IPS-18c (cell line): Measurements from ENCODE around the gene ABI1.

Source experiments
- H3K4me3 ChIP-seq: 2 replicates; pipeline ENCODE4 v1.7.0; 2013; ENCODE audit warnings: low read depth, mild to moderate bottlenecking, low read length, moderate library complexity; ENCODE audit not compliant: insufficient read depth
- H3K9me3 ChIP-seq: one replicate; pipeline ENCODE4 v1.6.1; 2013; ENCODE audit warnings: mild to moderate bottlenecking, low read length, moderate library complexity; ENCODE audit not compliant: control insufficient read depth, insufficient read depth

Gene ABI1

GRCh38 chr10:26743841-26744240 is 116.9 kb downstream of the ABI1 start:
- Histone ChIP-seq H3K9me3 (no peaks in the 10 kb centered on the region), H3K4me3 (no peak overlapping the region)

- no peak overlapping the region for H3K4me3 ChIP-seq
- H3K9me3 ChIP-seq, result no peaks in the 10 kb centered on the region
Observed at GRCh38 chr10:26743091-26743490, 117.7 kb downstream of the ABI1 start.

GRCh38 chr10:26741368-26741767 is 119.4 kb downstream of the ABI1 start:
- H3K4me3 ChIP-seq, result no peak overlapping the region
- no peaks in the 10 kb centered on the region for H3K9me3 ChIP-seq

GRCh38 chr10:26739071-26739631 is 121.6 kb downstream of the ABI1 start:
- Histone ChIP-seq H3K4me3 (no peak overlapping the region), H3K9me3 (no peaks in the 10 kb centered on the region)

GRCh38 chr10:26738301-26738911 is 122.4 kb downstream of the ABI1 start:
- Histone ChIP-seq H3K4me3 (no peak overlapping the region), H3K9me3 (no peaks in the 10 kb centered on the region)

GRCh38 chr10:26737730-26738129 is 123.0 kb downstream of the ABI1 start:
- H3K9me3 ChIP-seq, result no peaks in the 10 kb centered on the region
- H3K4me3 ChIP-seq, result no peak overlapping the region

- H3K4me3 ChIP-seq, result no peak overlapping the region
- H3K9me3 ChIP-seq, result no peaks in the 10 kb centered on the region
Observed at GRCh38 chr10:26735435-26735834, 125.3 kb downstream of the ABI1 start.

GRCh38 chr10:26733750-26734568 is 126.8 kb downstream of the ABI1 start:
- no peaks in the 10 kb centered on the region for H3K9me3 ChIP-seq
- H3K4me3 ChIP-seq, result no peak overlapping the region

GRCh38 chr10:26730552-26730951 is 130.2 kb downstream of the ABI1 start:
- H3K9me3 ChIP-seq, result no peaks in the 10 kb centered on the region
- H3K4me3 ChIP-seq, result no peak overlapping the region

GRCh38 chr10:26729395-26729794 is 131.4 kb downstream of the ABI1 start:
- no peak overlapping the region for H3K4me3 ChIP-seq
- H3K9me3 ChIP-seq, result no peaks in the 10 kb centered on the region

- Histone ChIP-seq H3K4me3 (no peak overlapping the region), H3K9me3 (no peaks in the 10 kb centered on the region)
Observed at GRCh38 chr10:26728957-26729356, 131.8 kb downstream of the ABI1 start.

- Histone ChIP-seq H3K4me3 (no peak overlapping the region), H3K9me3 (no peaks in the 10 kb centered on the region)
Observed at GRCh38 chr10:26727005-26727404, 133.8 kb downstream of the ABI1 start.

- Histone ChIP-seq H3K9me3 (no peaks in the 10 kb centered on the region), H3K4me3 (no peak overlapping the region)
Observed at GRCh38 chr10:26725837-26726727, 134.7 kb downstream of the ABI1 start.

GRCh38 chr10:26723016-26723415 is 137.7 kb downstream of the ABI1 start:
- Histone ChIP-seq H3K9me3 (no peaks in the 10 kb centered on the region), H3K4me3 (no peak overlapping the region)

- H3K4me3 ChIP-seq, result no peak overlapping the region
- no peaks in the 10 kb centered on the region for H3K9me3 ChIP-seq
Observed at GRCh38 chr10:26721561-26721960, 139.2 kb downstream of the ABI1 start.

GRCh38 chr10:26717476-26717875 is 143.3 kb downstream of the ABI1 start:
- Histone ChIP-seq H3K9me3 (no peaks in the 10 kb centered on the region), H3K4me3 (no peak overlapping the region)

- Histone ChIP-seq H3K4me3 (no peak overlapping the region), H3K9me3 (no peaks in the 10 kb centered on the region)
Observed at GRCh38 chr10:26715137-26715487, 145.6 kb downstream of the ABI1 start.
